Kidney (tissue), 14 donors: Measurements from ENCODE around the gene HOXB1. TPM values are rescaled to one million over a fixed set of nuclear protein-coding genes. Genes with fewer than 3 reads are reported as not detected.

Experiments
- DNase-seq, 5 donors: peaks; one replicate each; pipeline ENCODE4 v3.0.0-alpha.2; 2013 to 2020
- FAIRE-seq: peaks from 2 replicates; lab custom pipeline; 2012; peaks lifted over from hg19 to GRCh38; lab: Jason Lieb, UNC
- H3K27ac ChIP-seq, 2 donors: one replicate each; pipeline ENCODE4 v1.7.0; 2013; ENCODE audit warnings: low read depth in 2 of 2, low read length in 2 of 2, inconsistent platforms in 1 of 2
- H3K27me3 ChIP-seq: one replicate; pipeline ENCODE4 v1.7.1; 2013; ENCODE audit warnings: low read length, inconsistent platforms; ENCODE audit not compliant: control insufficient read depth, insufficient read depth
- H3K36me3 ChIP-seq, 3 donors: one replicate each; pipeline versions ENCODE4 v1.7.0 to v1.7.1; 2013; ENCODE audit warnings: low read length in 3 of 3, control low read depth in 1 of 3, inconsistent platforms in 1 of 3; ENCODE audit not compliant: insufficient read depth in 3 of 3, control insufficient read depth in 2 of 3
- H3K4me1 ChIP-seq, 3 donors: one replicate each; pipeline versions ENCODE4 v1.7.0 to v1.7.1; 2013; ENCODE audit warnings: low read length in 3 of 3, inconsistent platforms in 1 of 3, low read depth in 1 of 3; ENCODE audit not compliant: control insufficient read depth in 2 of 3, insufficient read depth in 2 of 3
- H3K4me3 ChIP-seq, 3 donors: one replicate each; pipeline versions ENCODE4 v1.7.0 to v1.8.1; 2013; ENCODE audit warnings: low read length in 3 of 3, control low read depth in 1 of 3, inconsistent platforms in 1 of 3
- H3K9ac ChIP-seq, 3 donors: one replicate each; pipeline versions ENCODE4 v1.7.0 to v1.7.1; 2013; ENCODE audit warnings: low read length in 3 of 3, control low read depth in 1 of 3, inconsistent platforms in 1 of 3
- H3K9me3 ChIP-seq, 3 donors: one replicate each; pipeline versions ENCODE4 v1.7.0 to v1.7.1; 2013; ENCODE audit warnings: low read length in 3 of 3, control low read depth in 1 of 3, inconsistent platforms in 1 of 3; ENCODE audit not compliant: control insufficient read depth in 2 of 3, insufficient read depth in 1 of 3
- intact Hi-C: fragments of 100-400 bp; cut with DNase I; formaldehyde crosslinking; loops from one replicate; pipeline ENCODE4 v1.11.1; 2022
- polyA plus RNA-seq: library from polyadenylated mRNA; stranded (reverse); fragments of 350-450 nt; fragmentation: Illumina TruSeq; extraction: RNeasy Lipid Tissue Mini Kit (QIAGEN cat#74804); gene quantifications from one replicate; pipeline ENCODE4 v1.2.3, GENCODE V29; 2014; ENCODE audit warnings: low read depth, low replicate concordance; ENCODE audit not compliant: insufficient read depth
- total RNA-seq: library from RNA; stranded (reverse); fragmentation: NEBNext Ultra II Directional; extraction: Animal tissue kit (Norgen Biotek cat#: 25700); gene quantifications from one replicate; pipeline ENCODE4 v1.2.1, GENCODE V29; 2021
- TF ChIP-seq, protein P1 (sequence below): IDR thresholded peaks from 3 replicates; pipeline ENCODE4 v1.5.1; 2012; ENCODE audit warnings: mild to moderate bottlenecking, moderate library complexity, borderline replicate concordance; ENCODE audit not compliant: insufficient read depth; ENCODE audit errors: extremely low read depth
- donor health status: control.
- donor health status: control.
- donor health status: control.
- donor health status: control.
- donor health status: control.
- donor health status: DM: yes; HTN: yes; CAD: no.
- donor health status: Normal renal cell carcinoma (clear cell type).

The HOXB1 gene
- total and polyA plus RNA-seq, 2 donors from 2014 or later: not detected

DNA sequence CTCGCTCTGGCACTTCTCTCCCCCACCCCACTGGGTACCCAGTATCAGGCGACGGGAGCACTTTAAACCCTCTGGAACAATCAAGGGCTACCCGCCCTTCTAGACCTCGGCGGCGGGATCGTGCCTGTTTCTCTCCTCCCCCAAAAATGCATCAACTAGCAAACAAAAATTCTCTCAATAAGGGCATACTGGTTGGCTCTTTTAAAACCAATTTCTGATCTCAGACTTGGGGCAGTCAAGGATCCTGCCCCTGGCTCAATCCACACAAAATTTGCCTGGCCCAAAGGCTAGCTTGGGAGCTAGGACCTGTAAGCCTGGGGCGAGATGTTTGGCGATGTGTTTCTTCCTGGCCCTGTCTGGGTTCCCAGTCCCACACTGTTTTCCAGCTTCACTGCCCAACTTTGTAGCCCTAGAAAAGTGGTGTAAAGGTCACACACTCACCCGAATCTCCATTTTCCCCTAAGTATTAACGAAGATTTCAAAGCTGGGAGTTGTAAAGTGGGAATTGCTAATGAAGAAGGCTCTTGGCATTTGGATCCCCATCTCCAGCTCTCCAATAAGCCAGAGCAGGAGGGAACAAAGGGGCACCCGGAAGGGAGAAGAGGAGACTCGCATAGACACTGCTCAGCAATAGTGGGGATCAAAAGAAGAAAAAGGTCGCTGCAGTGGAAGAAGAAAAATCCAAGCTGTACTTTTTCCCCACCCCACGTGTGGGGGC lies 28.5 kb upstream of the HOXB1 start:
- intact Hi-C loops: no loop called here
- Histone ChIP-seq H3K4me1 (peaks cover 36 to 61% (median 46%) of the 10 kb centered on the region in 3 donors), H3K4me3 (peak overlapping the region in 1 of 3 donors; percentile 37), H3K9ac (peak overlapping the region in 2 of 3 donors; percentile 16 to 68), H3K36me3 (peaks cover 0 to 6% (median 0%) of the 10 kb centered on the region in 3 donors), H3K27me3 (no peaks in the 10 kb centered on the region), H3K27ac (peak overlapping the region; percentile 79 to 88), H3K9me3 (no peaks in the 10 kb centered on the region)
- DNase-seq (no peak), FAIRE-seq (no peak)
- TF ChIP-seq, protein P1, sequence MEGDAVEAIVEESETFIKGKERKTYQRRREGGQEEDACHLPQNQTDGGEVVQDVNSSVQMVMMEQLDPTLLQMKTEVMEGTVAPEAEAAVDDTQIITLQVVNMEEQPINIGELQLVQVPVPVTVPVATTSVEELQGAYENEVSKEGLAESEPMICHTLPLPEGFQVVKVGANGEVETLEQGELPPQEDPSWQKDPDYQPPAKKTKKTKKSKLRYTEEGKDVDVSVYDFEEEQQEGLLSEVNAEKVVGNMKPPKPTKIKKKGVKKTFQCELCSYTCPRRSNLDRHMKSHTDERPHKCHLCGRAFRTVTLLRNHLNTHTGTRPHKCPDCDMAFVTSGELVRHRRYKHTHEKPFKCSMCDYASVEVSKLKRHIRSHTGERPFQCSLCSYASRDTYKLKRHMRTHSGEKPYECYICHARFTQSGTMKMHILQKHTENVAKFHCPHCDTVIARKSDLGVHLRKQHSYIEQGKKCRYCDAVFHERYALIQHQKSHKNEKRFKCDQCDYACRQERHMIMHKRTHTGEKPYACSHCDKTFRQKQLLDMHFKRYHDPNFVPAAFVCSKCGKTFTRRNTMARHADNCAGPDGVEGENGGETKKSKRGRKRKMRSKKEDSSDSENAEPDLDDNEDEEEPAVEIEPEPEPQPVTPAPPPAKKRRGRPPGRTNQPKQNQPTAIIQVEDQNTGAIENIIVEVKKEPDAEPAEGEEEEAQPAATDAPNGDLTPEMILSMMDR: no peak

DNA sequence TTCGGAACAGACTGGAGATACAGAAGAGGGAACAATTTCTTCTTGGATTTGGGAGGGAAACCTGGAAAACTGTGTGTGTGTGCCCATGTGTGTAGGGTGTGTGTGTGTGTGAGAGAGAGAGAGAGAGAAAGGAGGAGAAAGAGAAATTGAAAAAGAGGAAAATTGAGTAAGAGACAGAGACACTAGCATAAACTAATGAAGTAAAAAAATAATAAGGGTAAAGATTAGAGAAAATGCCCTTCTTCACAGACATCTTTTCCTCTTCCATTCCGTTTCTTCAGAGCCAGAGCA lies 28.0 kb upstream of the HOXB1 start:
- Histone ChIP-seq H3K9ac (peak overlapping the region in 2 of 3 donors; percentile 29 to 68), H3K4me3 (peak overlapping the region in 2 of 3 donors; percentile 4 to 59), H3K36me3 (peaks cover 0 to 6% (median 0%) of the 10 kb centered on the region in 3 donors), H3K27ac (peak overlapping the region; percentile 79 to 88), H3K9me3 (no peaks in the 10 kb centered on the region), H3K27me3 (no peaks in the 10 kb centered on the region), H3K4me1 (peaks cover 36 to 61% (median 46%) of the 10 kb centered on the region in 3 donors)
- no peak for FAIRE-seq
- intact Hi-C loops: no loop called here
- TF ChIP-seq, protein P1: no peak
- no peak for DNase-seq

DNA sequence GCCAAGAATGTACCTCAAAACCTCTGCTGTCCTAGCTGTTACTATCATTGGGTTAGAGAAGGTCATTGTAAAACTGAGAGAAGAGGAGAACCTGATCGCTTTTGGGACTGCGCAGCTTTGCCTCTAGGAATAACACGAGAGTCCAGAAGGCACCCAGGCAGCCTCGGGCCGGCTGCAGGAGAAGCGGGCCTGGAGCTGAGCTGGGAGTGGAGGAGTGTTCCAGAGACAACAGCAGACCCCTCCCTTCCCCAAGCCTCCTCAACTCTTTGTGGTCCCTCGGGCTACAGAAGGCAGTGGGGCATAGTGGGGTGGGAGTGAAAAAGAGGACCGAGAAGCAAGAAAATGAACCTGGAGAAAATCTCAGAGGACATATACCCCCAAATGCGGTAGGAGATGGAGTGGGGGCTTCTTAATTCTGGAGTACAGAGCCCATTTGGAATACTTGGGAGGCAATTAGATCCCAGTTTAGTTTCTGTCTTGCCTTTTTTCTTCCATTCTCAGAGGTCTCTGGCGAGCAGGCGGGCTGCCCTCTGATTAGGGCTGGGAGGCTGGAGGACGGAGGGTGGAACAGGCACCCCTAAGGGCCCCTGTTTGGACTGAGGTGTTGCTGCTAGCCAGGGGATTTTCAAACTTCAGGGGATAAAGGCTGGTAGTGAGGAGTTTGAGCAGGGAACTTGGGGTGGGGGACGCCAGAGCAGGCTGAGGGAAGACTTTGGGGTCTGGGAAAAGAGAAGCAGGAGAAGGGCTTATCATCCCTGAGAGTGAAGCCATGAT lies 27.4 kb upstream of the HOXB1 start:
- TF ChIP-seq, protein P1: no peak
- Histone ChIP-seq H3K9ac (peak overlapping the region in 2 of 3 donors; percentile 29 to 68), H3K27me3 (no peaks in the 10 kb centered on the region), H3K9me3 (no peaks in the 10 kb centered on the region), H3K4me1 (peaks cover 33 to 61% (median 44%) of the 10 kb centered on the region in 3 donors), H3K36me3 (peaks cover 0 to 6% (median 0%) of the 10 kb centered on the region in 3 donors), H3K27ac (peak overlapping the region; percentile 63 to 88), H3K4me3 (peak overlapping the region in 2 of 3 donors; percentile 4 to 59)
- DNase-seq (no peak), FAIRE-seq (no peak)
- intact Hi-C loops: no loop called here
